NCI-H524 treated with DMSO at 0.1 percent for 48 hours (cell line): Measurements from ENCODE around the gene MMP11.
"Not testable (repeated sequence)": the region's sequence is repeated elsewhere in the genome, so short reads cannot be mapped to it uniquely, and the experiment has no call there.

ENCODE experiments used
- DNase-seq: peaks from one replicate; lab custom pipeline; 2025; lab: John Stamatoyannopoulos, UW

MMP11 gene, protein sequence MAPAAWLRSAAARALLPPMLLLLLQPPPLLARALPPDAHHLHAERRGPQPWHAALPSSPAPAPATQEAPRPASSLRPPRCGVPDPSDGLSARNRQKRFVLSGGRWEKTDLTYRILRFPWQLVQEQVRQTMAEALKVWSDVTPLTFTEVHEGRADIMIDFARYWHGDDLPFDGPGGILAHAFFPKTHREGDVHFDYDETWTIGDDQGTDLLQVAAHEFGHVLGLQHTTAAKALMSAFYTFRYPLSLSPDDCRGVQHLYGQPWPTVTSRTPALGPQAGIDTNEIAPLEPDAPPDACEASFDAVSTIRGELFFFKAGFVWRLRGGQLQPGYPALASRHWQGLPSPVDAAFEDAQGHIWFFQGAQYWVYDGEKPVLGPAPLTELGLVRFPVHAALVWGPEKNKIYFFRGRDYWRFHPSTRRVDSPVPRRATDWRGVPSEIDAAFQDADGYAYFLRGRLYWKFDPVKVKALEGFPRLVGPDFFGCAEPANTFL

DNA sequence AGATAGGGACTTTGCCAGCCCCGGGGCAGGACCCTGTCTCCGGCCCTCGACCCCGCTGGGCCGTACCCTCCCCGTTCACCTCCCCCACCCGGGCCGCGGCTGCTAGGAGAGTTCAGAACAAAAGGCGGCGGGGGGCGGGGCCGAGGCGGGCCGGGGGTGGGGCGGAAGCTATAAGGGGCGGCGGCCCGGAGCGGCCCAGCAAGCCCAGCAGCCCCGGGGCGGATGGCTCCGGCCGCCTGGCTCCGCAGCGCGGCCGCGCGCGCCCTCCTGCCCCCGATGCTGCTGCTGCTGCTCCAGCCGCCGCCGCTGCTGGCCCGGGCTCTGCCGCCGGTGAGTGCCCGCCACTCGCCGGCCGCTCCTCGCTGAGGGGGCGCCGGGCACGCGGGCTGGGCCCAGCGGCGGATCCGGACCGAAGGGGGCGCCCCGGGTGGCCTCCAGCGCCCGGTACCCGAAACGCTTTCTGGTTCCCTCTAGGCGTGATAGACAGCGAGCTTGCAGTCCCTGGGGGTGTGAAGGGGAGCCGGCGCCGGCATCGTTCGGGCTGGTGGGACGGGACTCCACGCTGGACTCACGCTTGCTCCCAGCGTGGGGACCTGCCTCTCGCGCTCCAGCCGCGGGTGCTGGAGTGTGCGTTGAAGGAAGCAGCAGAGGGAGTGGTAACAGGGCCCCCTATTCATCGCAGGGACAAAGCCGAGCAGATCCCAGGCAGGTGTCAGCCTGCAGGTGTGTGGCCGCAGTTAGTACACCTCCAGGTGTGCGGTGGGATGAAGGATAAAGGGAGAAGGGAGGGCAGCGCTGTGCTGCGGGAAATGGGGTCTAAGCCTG lies at the start of gene MMP11:
Gene MMP11 (plus strand): TSS at position 201 of the 825 bp plus-strand sequence. CDS start 22 bp downstream, at position 223.
- no peak for DNase-seq

DNA sequence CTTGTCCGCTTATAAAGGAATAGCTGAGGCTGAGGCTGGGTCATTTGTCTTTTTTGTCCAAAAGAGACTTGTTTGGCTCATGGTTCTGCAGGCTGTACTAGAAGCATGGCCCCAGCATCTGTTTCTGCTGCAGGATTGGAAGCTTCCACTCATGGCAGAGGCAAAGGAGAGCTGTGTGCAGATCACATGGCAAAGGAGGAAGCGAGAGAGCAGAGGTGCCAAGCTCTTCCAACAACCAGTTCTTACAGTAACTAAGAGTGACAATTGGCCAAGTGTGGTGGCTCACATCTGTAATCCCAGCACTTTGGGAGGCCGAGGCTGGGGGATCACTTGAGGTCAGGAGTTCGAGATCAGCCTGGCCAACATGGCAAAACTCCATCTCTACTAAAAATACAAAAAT lies 44.5 kb upstream of the MMP11 start:
- not testable (repeated sequence) for DNase-seq

DNA sequence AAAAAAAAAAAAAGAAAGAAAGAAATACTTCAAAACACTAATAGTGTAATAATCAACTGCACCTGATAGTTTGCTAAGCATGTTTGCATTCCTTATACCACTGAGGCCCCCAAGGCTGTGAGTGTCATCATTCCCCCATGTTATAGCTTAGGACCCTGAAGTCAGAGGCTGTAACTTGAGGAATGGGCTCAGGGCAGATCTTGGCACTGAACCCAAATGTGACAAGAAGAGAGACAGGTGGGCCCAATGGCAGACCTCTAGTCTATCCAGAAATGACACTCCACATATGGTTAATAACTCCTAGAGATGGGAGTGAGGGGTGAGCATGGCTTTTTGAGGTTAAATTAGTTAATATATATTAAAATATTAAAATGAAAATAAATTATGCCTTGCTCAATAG lies 35.0 kb upstream of the MMP11 start:
- DNase-seq, result no peak

- no peak for DNase-seq
Measured at GRCh38 chr22:23742505-23743264, 30.0 kb upstream of the MMP11 start.

GRCh38 chr22:23743303-23743705 lies 29.3 kb upstream of the MMP11 start:
- DNase-seq, result no peak

GRCh38 chr22:23744001-23744400 lies 28.6 kb upstream of the MMP11 start:
- no peak for DNase-seq

- no peak for DNase-seq
Measured at GRCh38 chr22:23744485-23744884, 28.2 kb upstream of the MMP11 start.

- DNase-seq, result no peak
Measured at GRCh38 chr22:23745791-23746190, 26.9 kb upstream of the MMP11 start.

GRCh38 chr22:23749841-23750301 lies 22.8 kb upstream of the MMP11 start:
- no peak for DNase-seq

- no peak for DNase-seq
Measured at GRCh38 chr22:23750367-23750713, 22.3 kb upstream of the MMP11 start.

- no peak for DNase-seq
Measured at GRCh38 chr22:23750714-23751440, 21.8 kb upstream of the MMP11 start, which contains the start of gene ZNF70. Gene ZNF70 (minus strand): TSS chr22:23751112. CDS start chr22:23745140, 5,972 bp downstream.

DNA sequence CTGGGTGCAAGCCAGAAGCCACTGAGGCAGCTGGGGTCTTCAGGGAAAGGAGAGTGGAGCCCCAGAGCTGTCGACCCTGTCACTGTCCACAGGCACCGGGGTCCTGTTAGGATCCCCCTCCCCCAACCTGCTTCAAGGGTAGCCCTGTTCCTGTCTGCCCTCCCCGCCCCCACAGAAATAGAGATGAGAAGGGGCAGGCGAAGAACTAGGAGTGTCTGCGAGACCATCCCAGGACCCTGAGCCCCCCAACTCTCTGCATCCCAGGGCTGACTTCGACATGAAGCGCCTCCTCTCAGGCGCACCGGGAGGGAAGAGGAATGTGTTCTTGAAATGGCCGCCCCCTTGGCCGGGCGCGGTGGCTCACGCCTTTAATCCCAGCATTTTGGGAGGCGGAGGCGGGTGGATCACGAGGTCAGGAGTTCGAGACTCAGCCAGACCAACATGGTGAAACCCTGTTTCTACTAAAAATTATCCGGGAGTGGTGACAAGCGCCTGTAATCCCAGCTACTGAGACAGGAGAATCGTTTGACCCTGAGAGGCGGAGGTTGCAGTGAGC lies 21.1 kb upstream of the MMP11 start:
- no peak for DNase-seq

GRCh38 chr22:23752090-23752691 lies 20.5 kb upstream of the MMP11 start:
- DNase-seq, result no peak

GRCh38 chr22:23752750-23753149 lies 19.9 kb upstream of the MMP11 start:
- no peak for DNase-seq

DNA sequence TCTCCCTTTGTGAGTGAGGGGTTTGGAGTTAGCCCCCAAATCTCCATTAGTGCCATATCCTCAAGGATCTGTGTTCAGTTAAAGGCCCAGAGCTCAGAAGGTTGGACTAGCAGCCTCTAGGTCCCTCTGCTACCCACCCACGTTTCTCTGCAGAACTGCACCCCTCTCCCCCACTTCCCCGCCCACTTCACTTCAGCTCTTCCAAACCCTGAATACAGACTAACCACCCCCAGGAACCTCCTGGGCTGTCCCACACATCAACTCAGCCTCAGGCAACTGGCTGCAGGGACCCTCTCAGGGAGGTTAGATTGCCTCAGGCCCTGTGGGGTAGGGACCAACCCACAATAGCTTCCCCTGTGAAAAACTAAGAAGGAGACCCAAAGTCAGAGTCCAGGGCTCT lies 19.3 kb upstream of the MMP11 start:
- DNase-seq, result no peak

GRCh38 chr22:23754220-23754919 lies 18.3 kb upstream of the MMP11 start, which contains the start of gene VPREB3:
Gene VPREB3 (minus strand): TSS chr22:23754425. CDS start chr22:23754363, 62 bp downstream.
- no peak for DNase-seq

DNA sequence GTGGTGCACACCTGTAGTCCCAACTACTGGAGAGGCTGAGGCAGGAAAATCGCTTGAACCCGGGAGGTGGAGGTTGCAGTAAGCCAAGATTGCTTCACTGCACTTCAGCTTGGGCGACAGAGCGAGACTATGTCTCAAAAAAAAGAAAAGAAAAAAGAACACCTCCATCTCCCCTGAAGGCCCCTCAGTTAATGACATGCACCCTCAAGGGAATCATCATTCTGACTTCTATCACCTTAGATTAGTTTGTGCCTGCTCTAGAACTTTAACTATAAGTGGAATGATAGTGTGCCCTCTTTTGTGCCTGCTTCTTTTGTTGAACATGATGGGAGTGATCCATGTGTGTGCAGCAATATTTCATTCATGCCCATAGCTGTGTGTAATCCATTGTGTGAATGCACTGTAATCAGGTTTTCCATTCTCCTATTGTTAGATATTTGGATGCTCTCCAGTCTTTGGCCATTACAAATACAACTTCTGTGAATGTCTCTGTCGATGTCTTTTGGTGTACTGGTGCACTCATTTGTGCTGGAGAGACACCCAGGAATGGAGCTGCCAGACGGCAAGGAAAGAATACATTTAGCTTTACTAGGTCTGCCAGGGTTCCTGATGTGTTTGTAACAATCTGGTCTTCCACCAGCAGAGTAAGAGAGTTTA lies 17.5 kb upstream of the MMP11 start:
- no peak for DNase-seq

DNA sequence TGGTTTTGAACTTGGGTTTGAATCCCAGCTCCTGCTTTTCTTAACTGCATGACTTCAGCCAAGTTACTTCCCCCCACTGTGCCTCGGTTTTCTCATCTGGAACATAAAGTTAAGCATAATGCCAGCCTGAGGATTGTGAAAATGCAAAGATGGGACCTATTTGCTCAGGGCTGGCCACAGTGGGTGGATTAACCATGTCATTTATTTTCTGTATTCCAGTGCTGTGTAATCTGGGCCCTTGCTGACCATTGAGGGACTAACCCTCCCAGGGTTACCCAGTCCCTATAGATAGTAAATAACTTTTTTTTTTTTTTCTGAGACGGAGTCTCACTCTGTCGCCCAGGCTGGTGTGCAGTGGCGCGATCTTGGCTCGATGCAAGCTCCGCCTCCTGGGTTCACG lies 16.9 kb upstream of the MMP11 start:
- no peak for DNase-seq

DNA sequence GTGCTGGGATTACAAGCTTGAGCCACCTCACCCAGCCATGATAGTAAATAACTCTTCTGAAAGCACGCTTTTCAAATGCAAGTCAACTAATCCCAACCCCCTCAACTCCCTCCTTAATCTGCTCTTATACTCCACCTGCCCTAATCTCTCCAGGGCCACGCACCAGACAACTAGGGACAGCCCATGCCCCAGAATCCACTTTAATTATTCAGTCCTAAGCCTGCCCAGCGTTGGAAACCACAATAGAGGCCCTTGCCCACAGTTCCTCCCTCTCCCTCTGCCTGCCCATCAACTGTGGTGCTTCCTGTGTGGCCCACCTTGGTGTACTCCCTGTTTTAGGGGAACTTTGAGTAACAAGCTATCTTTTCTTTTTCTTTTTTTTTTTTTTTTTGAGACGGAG lies 15.8 kb upstream of the MMP11 start:
- DNase-seq, result no peak
